NCI-H460 (cell line): Measurements from ENCODE around the gene PDGFRA. TPM values are rescaled to one million over a fixed set of nuclear protein-coding genes. Genes with fewer than 3 reads are reported as not detected.
A peak's percentile ranks its signal among the peaks of the same experiment; 100 is the strongest.
"Not testable (repeated sequence)": the region's sequence is repeated elsewhere in the genome, so short reads cannot be mapped to it uniquely, and the experiment has no call there.

Experiments used
- DNase-seq: peaks from one replicate; pipeline ENCODE4 v3.0.0-alpha.2; 2016; ENCODE audit warnings: low read depth; ENCODE audit errors: extremely low read depth
- total RNA-seq: library from RNA; depleted of rRNA; stranded (reverse); fragments of >200 nt; shearing (Covaris generic); gene quantifications from 2 replicates; pipeline ENCODE4 v1.2.3, GENCODE V29; 2014

The PDGFRA gene
- total RNA-seq, 1 experiment from 2014 or later, result 0.05 TPM

- no peak for DNase-seq
Measured at GRCh38 chr4:54227256-54228055, 1.6 kb upstream of the PDGFRA start.

GRCh38 chr4:54228056-54228527 lies 1.0 kb upstream of the PDGFRA start:
- DNase-seq, result no peak

GRCh38 chr4:54228546-54228945 lies 547 bp upstream of the PDGFRA start:
- no peak for DNase-seq

- DNase-seq, result no peak
Measured at GRCh38 chr4:54229631-54230483, 764 bp downstream of the PDGFRA start.

- no peak for DNase-seq
Measured at GRCh38 chr4:54230484-54231418, 1.7 kb downstream of the PDGFRA start.

- DNase-seq, result no peak
Measured at GRCh38 chr4:54231419-54231767, 2.3 kb downstream of the PDGFRA start.

GRCh38 chr4:54231768-54232688 lies 2.9 kb downstream of the PDGFRA start:
- DNase-seq, result no peak

GRCh38 chr4:54233277-54233696 lies 4.2 kb downstream of the PDGFRA start:
- peak; percentile 68 for DNase-seq

GRCh38 chr4:54233697-54234496 lies 4.8 kb downstream of the PDGFRA start:
- DNase-seq, result peak; percentile 67

- no peak for DNase-seq
Measured at GRCh38 chr4:54234497-54235205, 5.6 kb downstream of the PDGFRA start.

GRCh38 chr4:54236316-54236715 lies 7.2 kb downstream of the PDGFRA start:
- DNase-seq, result not testable (repeated sequence)

- no peak for DNase-seq
Measured at GRCh38 chr4:54237770-54238169, 8.7 kb downstream of the PDGFRA start.

GRCh38 chr4:54238389-54238788 lies 9.3 kb downstream of the PDGFRA start:
- DNase-seq, result no peak

- DNase-seq, result not testable (repeated sequence)
Measured at GRCh38 chr4:54241268-54241823, 12.3 kb downstream of the PDGFRA start.

GRCh38 chr4:54243541-54243940 lies 14.4 kb downstream of the PDGFRA start:
- DNase-seq, result not testable (repeated sequence)

GRCh38 chr4:54252312-54252711 lies 23.2 kb downstream of the PDGFRA start:
- not testable (repeated sequence) for DNase-seq

GRCh38 chr4:54254116-54254914 lies 25.2 kb downstream of the PDGFRA start:
- DNase-seq, result no peak
